Measurements from ENCODE around the gene MZT1.

The MZT1 gene

GRCh38 chr13:72678312-72678711 lies 49.1 kb downstream of the MZT1 start:
- DNase-seq: no peak

- DNase-seq: no peak
Observed at GRCh38 chr13:72677431-72677830, 50.0 kb downstream of the MZT1 start.

- no peak for DNase-seq
Observed at GRCh38 chr13:72666391-72666790, 61.0 kb downstream of the MZT1 start.

GRCh38 chr13:72662548-72662947 lies 64.9 kb downstream of the MZT1 start:
- no peak for DNase-seq
